ENCODE measurements around the gene DYNC1LI2.

The DYNC1LI2 gene

DNA sequence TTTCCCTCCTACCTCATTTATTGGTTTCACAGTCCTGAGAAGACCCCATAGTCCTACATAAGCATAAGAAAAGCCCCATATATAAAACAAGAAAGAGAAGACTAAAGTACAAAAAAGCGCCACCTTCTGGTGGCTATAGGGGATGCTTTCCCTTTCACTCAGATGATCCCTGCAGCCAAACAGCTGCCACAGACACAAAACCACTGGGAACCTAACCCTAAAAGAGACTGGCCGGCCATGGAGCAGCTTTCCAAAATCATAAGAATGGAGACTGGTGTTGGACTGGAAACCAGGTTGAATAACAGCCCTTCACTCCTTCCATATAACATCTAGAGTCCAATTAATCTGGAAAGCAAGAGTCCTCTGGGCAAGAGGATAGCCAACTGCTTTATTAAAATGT lies 11.4 kb downstream of the DYNC1LI2 start:
- peak; percentile 41 to 46 for DNase-seq

DNA sequence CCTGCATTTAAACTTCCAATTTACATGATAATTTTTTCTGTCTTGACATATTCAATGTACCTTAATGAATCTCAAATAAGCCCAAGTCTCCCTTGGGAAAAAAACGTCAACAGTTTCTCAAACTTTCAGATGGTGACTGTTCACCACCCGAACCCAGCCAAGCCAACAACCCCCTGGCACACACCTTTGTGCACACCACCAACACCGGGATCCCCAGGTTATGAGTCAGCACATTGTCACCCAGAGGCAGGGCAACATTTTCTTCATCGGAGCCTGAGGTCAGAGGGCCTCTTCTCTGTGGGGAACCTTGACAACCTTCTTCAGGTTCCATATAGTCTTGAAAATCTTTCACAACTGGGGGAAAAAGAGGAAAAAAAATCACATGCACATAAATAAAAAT lies 15.5 kb downstream of the DYNC1LI2 start:
- DNase-seq: no peak

DNA sequence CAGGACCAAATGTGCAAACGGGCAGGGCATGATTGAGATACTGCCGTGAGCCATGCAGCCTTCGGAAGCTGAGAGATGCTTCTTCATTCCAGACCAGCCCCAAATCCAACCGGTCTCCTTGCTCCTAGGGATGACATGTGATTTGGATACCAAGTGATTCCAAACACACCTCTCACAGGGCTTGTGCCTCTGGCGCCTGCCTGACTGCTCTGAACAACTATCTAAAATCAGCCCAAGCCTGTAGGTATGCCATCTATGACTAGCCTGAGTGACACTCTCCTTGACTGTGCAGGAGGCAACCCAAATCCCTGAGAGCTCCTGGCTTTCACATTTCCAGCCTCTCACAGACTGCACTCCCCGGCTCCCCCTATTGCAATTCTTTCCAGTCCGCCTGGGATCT lies 20.3 kb downstream of the DYNC1LI2 start:
- DNase-seq: no peak

DNA sequence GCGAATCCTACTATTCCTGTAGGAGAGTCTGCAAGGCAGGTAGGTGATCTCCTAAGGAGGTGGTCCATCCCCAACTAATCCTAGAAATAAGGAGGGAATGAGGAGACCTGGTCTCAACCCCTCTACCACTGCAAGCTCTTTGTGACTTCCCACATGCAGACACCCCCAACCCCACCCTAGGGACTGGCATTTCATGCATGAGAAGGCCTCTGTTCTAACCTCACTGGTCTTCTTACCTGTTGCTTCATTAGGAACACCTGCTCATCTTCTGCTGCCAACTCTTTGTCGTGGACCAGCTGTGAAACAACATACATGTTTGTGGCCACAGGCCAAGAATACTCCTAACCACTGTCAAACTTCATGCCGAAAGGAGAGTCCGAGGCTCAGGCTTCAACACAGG lies 22.6 kb downstream of the DYNC1LI2 start:
- no peak for DNase-seq

DNA sequence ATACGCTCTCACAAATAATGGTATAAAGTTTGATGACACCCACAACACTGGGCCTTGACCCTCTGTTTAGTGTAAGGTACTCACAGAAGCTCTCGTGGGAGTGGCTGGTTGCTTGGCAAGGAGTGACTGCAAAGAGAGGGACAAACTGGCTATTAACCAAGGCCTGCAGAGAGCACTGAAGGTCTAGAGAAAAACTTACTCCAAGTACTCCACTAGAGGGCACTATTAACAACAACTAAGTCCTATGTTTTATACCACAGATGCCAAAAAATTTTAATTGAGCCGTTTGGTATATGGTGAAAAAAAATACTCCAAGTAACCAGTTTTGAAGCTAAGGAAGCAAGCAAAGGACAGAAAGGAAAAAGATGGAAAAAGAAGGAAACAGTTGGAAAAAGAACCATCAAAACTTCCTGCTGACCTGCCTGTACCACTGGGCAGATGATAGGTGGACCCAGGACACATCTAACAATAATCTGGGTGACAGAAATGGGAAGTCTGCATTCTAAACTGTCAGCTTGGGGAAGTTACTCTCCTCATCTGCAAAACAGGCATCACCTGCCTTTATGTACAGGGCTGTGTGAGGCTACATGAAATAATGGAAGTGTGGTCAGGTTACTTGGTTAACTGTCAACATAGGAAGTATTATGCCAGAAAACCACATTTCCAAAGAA lies 23.2 kb downstream of the DYNC1LI2 start:
- peak; percentile 57 to 81 for DNase-seq

DNA sequence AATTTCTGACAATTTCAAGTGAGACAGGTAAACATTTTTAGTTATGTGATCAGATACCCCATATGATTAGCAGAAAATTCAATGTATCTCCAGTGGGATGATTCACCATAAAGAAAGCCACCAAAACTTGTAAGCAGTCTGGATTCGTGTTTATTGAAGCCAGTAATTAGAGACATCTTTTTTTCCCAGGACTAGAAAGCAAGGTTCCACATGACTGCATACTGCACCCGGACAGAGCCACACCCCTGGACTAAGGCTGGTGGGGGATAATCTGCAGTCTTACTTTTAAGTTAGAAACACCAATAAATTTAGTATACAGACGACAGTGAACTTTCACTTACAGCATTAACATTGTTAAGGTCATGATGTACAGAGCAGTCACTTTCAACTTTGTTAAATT lies 30.6 kb downstream of the DYNC1LI2 start:
- DNase-seq: no peak

DNA sequence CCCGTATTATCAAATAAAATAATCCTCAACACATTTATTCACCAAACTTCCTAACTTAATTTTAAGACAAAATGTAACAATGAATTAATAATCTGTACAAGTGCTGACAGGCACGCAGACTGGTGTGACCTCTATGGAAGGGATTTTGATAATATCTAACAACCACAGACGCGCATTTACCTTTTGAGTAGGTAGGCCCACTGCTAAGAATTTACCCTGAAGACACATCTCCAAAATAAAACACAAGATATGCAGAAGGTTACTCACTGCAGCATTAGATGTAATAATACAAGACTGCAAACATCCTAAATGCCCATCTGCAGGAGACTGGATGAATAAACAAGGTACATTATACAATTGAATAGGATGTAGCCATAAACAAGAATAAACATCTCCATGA lies 32.2 kb downstream of the DYNC1LI2 start:
- DNase-seq: no peak

DNA sequence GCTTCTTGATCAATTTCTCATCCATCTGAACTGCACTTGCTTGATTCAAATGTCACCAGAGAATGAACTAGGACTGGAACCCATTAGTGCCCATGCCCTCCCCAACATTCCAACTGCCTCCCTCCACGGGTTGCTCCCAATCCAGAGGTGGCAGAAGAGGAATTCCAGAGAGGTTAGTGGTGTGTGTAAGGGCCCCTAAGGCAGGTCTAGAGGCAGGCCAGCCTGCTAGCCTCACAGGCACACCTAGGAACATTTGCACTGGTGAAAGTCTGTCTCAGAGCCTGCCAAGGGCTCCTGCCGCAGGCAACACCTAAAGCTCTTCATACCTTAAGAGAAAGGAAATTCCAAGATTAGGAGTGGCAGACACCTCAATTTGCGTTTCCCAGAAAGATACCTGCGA lies 33.6 kb downstream of the DYNC1LI2 start:
- no peak for DNase-seq

DNA sequence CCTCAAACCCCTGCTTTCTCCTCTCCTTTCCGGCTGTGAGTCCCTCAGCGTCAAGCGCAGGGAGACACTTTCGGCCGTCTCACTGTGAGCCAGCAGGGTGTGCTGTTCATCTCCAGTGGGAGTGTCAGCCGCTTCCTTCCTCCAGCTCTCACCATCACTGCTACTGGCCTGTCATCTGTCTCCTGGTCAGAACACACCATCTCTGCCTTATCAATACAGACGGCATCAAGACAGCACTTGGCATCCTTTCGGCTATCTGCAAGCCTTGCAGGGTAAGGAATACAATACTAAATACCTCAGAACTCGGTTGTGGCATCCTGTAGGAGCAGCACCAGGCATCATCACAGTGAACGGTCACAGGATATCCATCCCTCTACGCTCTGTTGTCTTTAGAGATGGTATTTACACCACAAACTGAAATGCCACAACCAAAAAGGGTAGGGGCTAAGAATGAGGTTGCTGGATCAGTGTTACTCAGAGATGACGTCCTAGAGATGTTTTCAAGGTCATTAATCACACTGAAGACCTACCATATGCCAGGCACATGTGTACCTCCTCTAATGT lies 34.2 kb downstream of the DYNC1LI2 start:
- peak; percentile 51 to 63 for DNase-seq

DNA sequence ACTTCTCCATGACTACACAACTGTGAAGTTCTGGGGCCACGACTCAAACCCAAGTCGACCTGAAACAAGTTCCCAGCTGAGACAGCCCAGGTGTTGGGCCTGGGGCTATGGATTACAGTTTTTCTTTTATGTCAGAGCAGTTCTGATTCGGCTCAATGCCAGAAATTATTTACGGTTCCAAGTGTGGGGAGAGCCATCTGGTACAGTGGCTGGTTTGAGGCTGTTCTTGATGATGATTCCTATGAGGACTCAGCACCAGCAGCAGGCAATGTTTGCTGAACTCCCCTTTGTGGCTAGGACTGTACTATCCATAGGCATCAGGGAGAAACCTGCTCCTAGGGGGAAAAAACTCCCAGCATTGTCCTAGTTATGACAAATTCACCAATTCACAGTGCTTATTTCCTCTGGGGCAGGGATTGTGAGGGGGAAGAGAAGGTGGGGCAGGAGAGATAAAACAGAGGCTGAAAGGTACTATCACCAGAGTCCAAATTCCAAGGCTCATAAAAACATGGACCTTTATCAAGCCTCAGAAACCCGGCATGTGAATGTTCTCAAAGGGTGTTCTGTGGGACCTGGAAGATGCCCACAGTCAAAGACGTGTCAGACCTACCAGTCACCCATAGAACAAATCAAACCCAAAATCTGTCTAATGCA lies 36.6 kb downstream of the DYNC1LI2 start:
- DNase-seq: no peak

DNA sequence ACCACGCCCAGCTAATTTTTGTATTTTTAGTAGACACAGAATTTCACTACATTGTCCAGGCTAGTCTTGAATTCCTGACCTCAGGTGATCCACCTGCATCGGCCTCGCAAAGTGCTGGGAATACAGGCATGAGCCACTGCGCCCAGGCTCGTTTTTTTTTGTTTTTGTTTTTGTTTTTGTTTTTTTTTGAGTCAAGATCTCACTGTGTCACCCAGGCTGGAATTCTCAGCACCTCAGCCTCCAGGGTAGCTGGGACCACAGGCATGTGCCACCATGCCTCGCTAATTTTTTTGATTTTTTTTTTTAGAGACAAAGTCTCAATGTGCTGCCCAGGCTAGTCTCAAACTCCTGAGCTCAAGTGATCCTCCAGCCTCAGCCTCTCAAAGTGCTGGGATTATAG lies 37.3 kb downstream of the DYNC1LI2 start:
- DNase-seq: no peak

DNA sequence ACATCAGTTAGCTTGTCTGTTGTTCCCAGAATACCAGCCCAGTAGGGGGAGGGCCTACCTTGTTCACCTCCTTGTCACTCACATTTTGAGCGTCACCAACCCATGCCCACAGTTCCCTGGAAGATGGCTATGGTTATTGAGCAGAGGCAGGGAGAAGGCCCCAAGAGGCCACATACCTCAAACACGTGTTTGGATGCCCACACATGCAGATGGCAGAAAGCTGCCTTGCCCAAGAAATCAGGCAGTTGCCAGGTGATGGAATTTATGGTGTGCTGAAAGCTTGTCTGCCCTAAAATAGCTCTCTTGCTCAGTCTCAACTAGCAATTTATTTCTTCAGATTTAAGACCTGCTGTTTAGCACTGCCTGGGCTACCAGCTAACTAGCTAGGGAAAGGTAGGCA lies 38.3 kb downstream of the DYNC1LI2 start:
- no peak for DNase-seq

DNA sequence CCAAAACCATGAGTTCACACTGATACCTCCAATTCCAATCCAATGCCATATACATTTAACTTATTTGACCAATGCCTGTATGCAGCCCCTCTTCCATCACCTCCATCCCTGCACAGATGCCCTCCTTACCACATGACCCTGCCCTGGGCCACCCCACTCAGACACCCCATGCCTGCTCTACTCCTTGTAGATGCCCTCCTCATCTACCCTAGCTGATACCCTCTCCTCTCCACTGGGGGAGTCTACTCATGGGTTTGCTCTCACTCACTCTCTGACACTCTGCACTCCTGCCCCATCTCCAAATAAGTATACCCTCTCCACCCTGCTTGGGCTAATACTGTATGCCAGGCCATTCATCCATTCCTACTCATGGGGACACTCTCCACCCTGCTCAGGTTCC lies 38.9 kb downstream of the DYNC1LI2 start:
- no peak for DNase-seq

DNA sequence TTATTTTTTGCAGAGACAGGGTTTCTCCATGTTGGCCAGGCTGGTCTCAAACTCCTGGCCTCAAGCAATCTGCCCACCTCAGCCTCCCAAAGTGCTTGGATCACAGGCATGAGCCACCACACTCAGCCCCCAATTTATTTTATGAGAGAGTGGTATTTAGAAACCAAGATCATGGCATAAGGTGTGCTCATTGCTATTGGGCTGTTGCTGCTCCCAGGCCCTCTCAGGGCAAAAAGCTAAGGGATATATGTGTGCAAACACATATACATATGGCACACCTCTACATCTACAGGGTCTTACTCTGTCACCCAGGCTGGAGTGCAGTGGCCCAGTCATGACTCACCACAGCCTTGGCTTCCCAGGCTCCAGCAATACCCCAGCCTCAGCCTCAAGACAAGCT lies 39.8 kb downstream of the DYNC1LI2 start:
- DNase-seq: no peak

DNA sequence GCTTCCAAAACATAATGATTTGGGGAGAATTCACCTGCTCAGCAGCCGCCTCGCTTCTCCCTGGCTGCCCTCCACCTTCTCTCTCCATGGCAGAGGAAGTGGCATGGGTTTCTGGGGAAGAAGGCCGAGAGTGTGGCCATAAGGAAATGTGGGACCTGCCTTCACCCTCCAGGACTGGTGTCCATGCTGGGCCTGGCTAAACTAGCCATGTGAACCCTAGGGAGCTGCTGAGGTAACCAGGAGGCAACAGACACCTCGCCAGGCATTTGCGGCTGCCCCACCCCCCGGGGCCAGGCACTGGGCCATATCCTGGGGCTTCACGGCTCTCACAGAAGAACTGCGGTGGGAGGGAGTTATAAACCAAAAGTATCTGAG lies 44.9 kb downstream of the DYNC1LI2 start:
- no peak for DNase-seq

DNA sequence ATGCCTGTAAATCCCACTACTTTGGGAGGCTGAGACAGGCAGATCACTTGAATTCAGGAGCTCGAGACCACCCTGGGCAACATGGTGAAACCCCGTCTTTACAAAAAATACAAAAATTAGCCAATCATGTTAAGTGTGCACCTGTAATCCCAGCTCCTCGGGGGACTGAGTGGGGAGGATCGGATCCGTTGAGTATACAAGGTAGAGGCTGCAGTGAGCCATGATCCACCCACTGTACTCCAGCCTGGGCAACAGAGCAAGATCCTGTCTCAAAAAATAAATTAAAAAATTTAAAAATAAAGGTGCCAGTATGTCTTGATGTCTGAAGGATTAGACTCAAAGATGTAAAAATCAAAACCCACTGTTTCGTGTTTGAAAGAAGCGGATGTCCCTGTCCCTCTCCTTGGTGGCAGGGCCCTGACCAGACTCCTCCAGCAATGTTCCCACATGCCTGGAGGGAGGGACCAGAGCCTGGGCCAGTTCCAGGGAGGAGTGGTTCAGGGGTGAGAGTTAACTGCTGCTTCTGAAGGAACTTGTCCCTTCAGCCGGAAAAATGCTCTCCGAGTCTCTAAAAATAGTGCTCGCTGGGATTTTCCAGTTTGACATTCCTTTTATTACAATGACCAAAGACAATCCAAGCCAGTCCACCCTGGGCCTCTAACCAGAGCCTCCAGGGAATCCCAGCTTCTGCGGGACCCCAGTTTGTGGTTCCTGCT lies 45.5 kb downstream of the DYNC1LI2 start:
- no peak for DNase-seq

DNA sequence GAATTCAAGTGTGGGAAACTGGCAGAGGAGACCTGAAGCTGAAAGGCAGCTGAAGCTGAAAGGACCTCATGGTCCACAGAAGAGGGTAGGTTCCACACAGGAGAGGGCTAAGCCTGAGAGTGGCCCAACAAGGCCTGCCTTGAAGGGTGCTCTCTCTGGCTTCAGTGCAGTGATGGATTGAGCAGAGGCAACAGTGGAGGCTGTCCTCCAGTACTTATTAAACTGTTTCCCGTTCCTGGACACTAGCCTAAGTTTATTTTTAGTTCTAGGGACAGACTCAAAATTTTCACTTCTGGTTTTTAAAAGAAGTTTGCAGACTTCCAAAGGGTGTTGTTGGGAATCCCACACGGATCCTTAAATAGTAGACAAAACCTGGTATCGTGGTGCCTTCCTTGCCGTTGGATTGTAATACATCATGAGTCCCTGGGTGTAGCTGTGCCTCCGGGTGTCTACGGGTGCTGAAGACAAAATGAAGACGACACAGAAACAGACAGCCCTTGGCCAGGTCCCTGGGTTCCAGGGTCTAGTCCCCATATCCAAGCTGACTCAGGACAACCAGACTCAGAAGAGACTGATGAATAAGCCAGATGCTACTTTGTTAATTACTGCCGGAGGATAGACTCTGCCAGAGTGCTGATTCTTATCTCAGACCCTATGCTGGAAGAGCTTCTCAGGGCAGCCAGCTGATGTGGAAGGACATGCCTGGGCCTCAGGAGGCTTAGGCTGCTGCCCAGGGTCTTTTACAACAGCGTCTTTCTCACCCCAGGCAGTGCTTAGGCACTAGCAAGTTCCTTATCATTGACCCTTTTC lies 47.8 kb downstream of the DYNC1LI2 start:
- peak in 1 of 2 donors; percentile 22 for DNase-seq

DNA sequence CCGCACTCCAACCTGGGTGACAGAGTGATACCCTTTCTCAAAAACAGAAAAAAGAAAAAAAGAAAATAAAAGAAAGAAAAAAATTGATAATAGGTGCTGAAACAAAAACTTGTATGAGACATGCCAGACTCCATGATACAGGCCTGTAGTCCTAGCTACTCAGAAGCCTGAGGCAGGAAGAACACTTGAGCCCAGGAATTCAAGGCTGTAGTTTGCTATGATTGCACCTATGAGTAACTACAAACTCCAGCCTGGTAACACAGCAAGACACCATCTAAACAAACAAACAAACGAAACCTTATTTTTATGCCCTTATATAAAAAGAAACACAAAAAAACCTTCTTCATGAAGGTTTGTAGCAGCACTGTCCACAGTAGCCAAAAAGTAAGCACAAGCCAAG lies 49.9 kb downstream of the DYNC1LI2 start:
- no peak for DNase-seq

DNA sequence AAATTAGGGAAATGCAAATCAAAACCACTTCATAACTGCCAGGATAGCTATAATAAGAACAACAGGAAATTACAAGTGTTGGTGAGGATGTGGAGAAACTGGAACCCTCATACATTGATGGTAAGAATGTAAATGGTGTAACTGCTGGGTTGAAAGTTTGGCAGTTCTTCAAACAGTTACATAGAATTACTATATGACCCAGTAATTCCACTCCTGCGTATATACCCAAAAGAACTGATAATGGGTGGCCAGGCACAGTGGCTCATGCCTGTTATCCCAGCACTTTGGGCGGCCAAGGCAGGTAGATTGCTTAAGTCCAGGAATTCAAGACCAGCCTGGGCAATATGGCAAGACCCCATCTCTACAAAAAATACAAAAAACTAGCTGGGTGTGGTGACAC lies 50.4 kb downstream of the DYNC1LI2 start:
- DNase-seq: peak; percentile 34 to 84

DNA sequence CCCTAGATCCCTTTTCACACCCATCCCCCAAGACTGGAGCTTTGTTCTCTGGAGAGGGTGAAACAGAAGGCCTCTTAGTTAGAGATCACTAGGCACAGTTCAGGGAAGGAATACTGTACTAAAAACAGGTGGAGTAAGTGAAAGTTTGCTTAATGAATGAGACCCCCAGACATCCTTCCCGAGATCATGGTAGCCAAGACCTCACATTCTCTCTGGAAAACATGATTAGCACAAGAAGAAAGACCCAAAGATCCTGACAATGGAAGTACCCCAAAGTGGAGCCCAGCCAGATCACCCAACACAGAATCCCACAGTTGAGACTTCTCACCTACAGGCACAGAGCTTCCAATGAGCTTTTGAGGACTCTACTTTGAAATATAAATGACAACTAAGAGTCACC lies 51.5 kb downstream of the DYNC1LI2 start:
- no peak for DNase-seq

DNA sequence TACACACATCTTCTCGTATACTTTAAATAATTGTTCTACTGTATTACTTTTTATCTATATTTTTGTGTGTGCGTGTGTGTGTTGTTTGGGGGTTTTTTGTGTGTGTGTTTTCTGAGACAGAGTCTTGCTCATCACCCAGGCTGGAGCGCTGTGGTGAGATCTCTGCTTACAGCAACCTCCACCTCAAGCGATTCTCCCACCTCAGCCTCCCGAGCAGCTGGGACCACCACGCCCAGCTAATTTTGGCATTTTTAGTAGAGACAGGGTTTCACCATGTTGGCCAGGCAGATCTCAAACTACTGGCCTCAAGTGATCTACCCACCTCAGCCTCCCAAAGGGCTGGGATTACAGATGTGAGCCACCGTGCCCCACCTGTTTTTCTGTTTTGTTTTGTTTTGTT lies 53.4 kb downstream of the DYNC1LI2 start:
- no peak for DNase-seq

DNA sequence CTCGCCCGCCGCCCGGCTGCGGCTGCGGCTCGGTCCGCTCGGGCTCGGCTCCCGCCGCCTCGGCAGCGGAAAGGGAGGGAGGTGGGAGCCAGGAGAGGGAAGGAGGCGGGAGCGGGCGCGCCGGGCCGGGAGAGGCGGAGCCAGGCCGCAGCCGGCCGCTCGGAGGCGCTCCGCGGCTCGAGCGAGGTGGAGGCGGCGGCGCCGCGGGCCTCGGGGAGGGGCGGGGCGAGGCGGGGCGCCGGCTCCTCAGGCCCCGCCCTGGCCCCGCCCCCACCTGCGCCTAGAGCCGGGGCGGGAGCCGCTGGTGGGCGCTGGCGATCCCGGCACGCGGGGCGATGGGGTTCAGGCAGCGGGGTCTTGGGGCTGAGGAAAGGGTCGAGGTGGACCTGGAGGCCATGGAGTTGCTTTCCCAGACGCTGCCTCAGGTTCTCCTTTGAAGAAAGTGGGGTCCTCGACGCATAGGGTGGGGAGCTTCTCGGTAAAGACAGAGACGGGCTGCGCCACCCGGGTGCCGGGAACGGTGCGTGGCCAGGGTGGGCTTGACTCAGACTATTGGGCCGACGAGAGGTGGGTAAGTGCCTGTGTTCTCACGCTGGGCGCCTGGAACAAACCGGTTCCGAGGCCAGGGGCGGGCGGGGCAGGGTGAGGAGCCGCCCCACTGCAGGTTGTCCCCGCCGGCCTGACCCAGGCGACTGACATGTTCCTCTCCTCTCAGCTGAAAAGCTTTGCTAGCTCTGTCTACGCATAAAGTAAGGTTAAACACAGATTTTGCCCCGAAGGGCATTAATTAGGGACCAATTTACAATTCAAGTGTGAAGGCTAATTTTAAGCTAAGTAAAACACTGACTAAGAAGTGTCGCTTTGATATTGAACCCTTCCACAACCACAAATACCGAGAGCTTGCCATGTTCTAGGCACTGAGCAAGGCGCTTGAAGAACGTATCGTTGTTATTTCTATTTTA lies 54.5 kb downstream of the DYNC1LI2 start, which contains the start of gene CMTM4:
CMTM4 (minus strand) TSS at position 75 of the 962 bp plus-strand sequence. CDS start 218 bp downstream, outside the sequence.
- DNase-seq: peak; percentile 74 to 89

Data from inflammatory macrophage (primary cell).